Neural cell (in vitro differentiated cells): ENCODE results near the gene SLC16A4. TPM values are rescaled to one million over a fixed set of nuclear protein-coding genes. Genes with fewer than 3 reads are reported as not detected.

Experiments
- H2AFZ ChIP-seq: fragments of 200-600, 300-800 bp; sonication (generic), shearing (Covaris generic); 2 replicates; pipeline ENCODE4 v1.6.0; 2014; ENCODE audit warnings: low read depth, mild to moderate bottlenecking, antibody characterized with exemption, low read length, moderate library complexity
- H3F3A ChIP-seq: fragments of 200-600 bp; shearing (Covaris generic); 2 replicates; pipeline ENCODE4 v1.6.1; 2016; ENCODE audit warnings: mild to moderate bottlenecking, moderate library complexity, mixed read lengths, antibody characterized with exemption, low read length; ENCODE audit not compliant: insufficient read depth, poor library complexity, severe bottlenecking
- H3K27ac ChIP-seq: fragments of 200-600, 300-800 bp; sonication (generic), shearing (Covaris generic); 2 replicates; pipeline ENCODE4 v1.5.1; 2014; ENCODE audit warnings: mild to moderate bottlenecking, low read length, moderate library complexity
- H3K27me3 ChIP-seq: fragments of 300-800, 200-600 bp; sonication (generic), shearing (Covaris generic); 2 replicates; pipeline ENCODE4 v1.6.0; 2014; ENCODE audit warnings: mild to moderate bottlenecking, low read depth, low read length, moderate library complexity; ENCODE audit not compliant: insufficient read depth
- H3K36me3 ChIP-seq: fragments of 300-800, 200-600 bp; sonication (generic), shearing (Covaris generic); 2 replicates; pipeline ENCODE4 v1.5.1; 2014; ENCODE audit warnings: mild to moderate bottlenecking, antibody characterized with exemption, low read length, moderate library complexity; ENCODE audit not compliant: insufficient read depth
- H3K4me2 ChIP-seq: fragments of 300-800, 200-600 bp; sonication (generic), shearing (Covaris generic); 2 replicates; pipeline ENCODE4 v1.6.0; 2014; ENCODE audit warnings: mild to moderate bottlenecking, low read length
- H3K4me3 ChIP-seq: fragments of 300-800, 200-600 bp; sonication (generic), shearing (Covaris generic); 2 replicates; pipeline ENCODE4 v1.5.1; 2014; ENCODE audit warnings: mild to moderate bottlenecking, low read length, moderate library complexity
- H3K79me2 ChIP-seq: fragments of 200-600 bp; shearing (Covaris generic); replicated peaks from 2 replicates; pipeline ENCODE4 v1.6.0; 2014; ENCODE audit warnings: mild to moderate bottlenecking, low read length, moderate library complexity; ENCODE audit not compliant: insufficient read depth
- H3K9ac ChIP-seq: fragments of 300-800, 200-600 bp; sonication (generic), shearing (Covaris generic); 2 replicates; pipeline ENCODE4 v1.6.1; 2016; ENCODE audit warnings: mild to moderate bottlenecking, low read length, mixed read lengths
- H3K9me2 ChIP-seq: fragments of 200-600 bp; shearing (Covaris generic); 2 replicates; pipeline ENCODE4 v1.6.1; 2016; ENCODE audit warnings: mild to moderate bottlenecking, low read length, mixed read lengths; ENCODE audit not compliant: insufficient read depth
- H3K9me3 ChIP-seq: fragments of 200-600, 300-800 bp; sonication (generic), shearing (Covaris generic); 2 replicates; pipeline ENCODE4 v1.6.1; 2016; ENCODE audit warnings: mild to moderate bottlenecking, mixed run types, low read length, moderate library complexity, mixed read lengths
- H4K20me1 ChIP-seq: fragments of 200-600 bp; shearing (Covaris generic); 2 replicates; pipeline ENCODE4 v1.6.1; 2016; ENCODE audit warnings: mild to moderate bottlenecking, mixed run types; ENCODE audit not compliant: insufficient read depth
- CTCF ChIP-seq: fragments of 450-650 bp; IDR thresholded peaks from 2 replicates; pipeline ENCODE4 v1.5.1; 2014; ENCODE audit warnings: antibody characterized with exemption, mild to moderate bottlenecking, moderate library complexity; ENCODE audit not compliant: poor library complexity, severe bottlenecking
- EP300 ChIP-seq: fragments of 450-650 bp; conservative IDR thresholded peaks from 2 replicates; pipeline ENCODE4 v1.6.1; 2014; ENCODE audit warnings: antibody characterized with exemption, mild to moderate bottlenecking, moderate library complexity; ENCODE audit not compliant: poor library complexity, severe bottlenecking
- EZH2 ChIP-seq: fragments of 200-600, 300-800 bp; shearing (Covaris generic), sonication (generic); IDR thresholded peaks from 2 replicates; pipeline ENCODE4 v1.6.1; 2014; ENCODE audit warnings: antibody characterized with exemption, low read length, borderline replicate concordance, mild to moderate bottlenecking; ENCODE audit not compliant: insufficient read depth, poor library complexity, severe bottlenecking
- MXI1 ChIP-seq: fragments of 450-650 bp; conservative IDR thresholded peaks from 2 replicates; pipeline ENCODE4 v1.6.1; 2014; ENCODE audit warnings: antibody characterized with exemption, mild to moderate bottlenecking; ENCODE audit not compliant: poor library complexity, severe bottlenecking
- POLR2AphosphoS5 ChIP-seq: IDR thresholded peaks from 2 replicates; pipeline ENCODE4 v1.6.1; 2012
- RAD21 ChIP-seq: fragments of 450-650 bp; conservative IDR thresholded peaks from 2 replicates; pipeline ENCODE4 v1.6.1; 2014; ENCODE audit warnings: antibody characterized with exemption, mild to moderate bottlenecking, moderate library complexity
- REST ChIP-seq: IDR thresholded peaks from 2 replicates; pipeline ENCODE4 v1.6.1; 2012; ENCODE audit warnings: borderline replicate concordance
- SMC3 ChIP-seq: fragments of 450-650 bp; conservative IDR thresholded peaks from 2 replicates; pipeline ENCODE4 v1.6.1; 2014; ENCODE audit warnings: antibody characterized with exemption, mild to moderate bottlenecking, moderate library complexity; ENCODE audit not compliant: poor library complexity
- TAF1 ChIP-seq: IDR thresholded peaks from 2 replicates; pipeline ENCODE4 v1.6.1; 2012; ENCODE audit warnings: low read depth
- polyA plus RNA-seq: library from polyadenylated mRNA; depleted of rRNA; stranded (reverse); fragments of >200 nt; gene quantifications from 2 replicates; pipeline ENCODE4 v1.2.3, GENCODE V29; 2014

The SLC16A4 gene
- polyA plus RNA-seq, 1 donor from 2014 or later = 1.2 TPM

GRCh38 chr1:110425612-110426152 lies 34.9 kb upstream of the SLC16A4 start:
- Histone ChIP-seq H3K9me2 (no peaks in the 10 kb centered on the region), H3K4me2 (no peak overlapping the region), H3K9me3 (no peaks in the 10 kb centered on the region), H3K4me3 (no peak overlapping the region), H3F3A (no peaks in the 10 kb centered on the region), H3K27me3 (no peaks in the 10 kb centered on the region), H3K36me3 (no peaks in the 10 kb centered on the region), H3K79me2 (no peaks in the 10 kb centered on the region), H3K27ac (no peak overlapping the region), H2AFZ (no peak overlapping the region), H4K20me1 (no peaks in the 10 kb centered on the region), H3K9ac (no peak overlapping the region)
- no peak for TF ChIP-seq MXI1
- no peak for TF ChIP-seq CTCF
- TF ChIP-seq EZH2 = no peak
- no peak for TF ChIP-seq EP300
- no peak for TF ChIP-seq SMC3
- TF ChIP-seq REST = no peak
- TF ChIP-seq TAF1 = no peak
- no peak for TF ChIP-seq POLR2AphosphoS5
- no peak for TF ChIP-seq RAD21

DNA sequence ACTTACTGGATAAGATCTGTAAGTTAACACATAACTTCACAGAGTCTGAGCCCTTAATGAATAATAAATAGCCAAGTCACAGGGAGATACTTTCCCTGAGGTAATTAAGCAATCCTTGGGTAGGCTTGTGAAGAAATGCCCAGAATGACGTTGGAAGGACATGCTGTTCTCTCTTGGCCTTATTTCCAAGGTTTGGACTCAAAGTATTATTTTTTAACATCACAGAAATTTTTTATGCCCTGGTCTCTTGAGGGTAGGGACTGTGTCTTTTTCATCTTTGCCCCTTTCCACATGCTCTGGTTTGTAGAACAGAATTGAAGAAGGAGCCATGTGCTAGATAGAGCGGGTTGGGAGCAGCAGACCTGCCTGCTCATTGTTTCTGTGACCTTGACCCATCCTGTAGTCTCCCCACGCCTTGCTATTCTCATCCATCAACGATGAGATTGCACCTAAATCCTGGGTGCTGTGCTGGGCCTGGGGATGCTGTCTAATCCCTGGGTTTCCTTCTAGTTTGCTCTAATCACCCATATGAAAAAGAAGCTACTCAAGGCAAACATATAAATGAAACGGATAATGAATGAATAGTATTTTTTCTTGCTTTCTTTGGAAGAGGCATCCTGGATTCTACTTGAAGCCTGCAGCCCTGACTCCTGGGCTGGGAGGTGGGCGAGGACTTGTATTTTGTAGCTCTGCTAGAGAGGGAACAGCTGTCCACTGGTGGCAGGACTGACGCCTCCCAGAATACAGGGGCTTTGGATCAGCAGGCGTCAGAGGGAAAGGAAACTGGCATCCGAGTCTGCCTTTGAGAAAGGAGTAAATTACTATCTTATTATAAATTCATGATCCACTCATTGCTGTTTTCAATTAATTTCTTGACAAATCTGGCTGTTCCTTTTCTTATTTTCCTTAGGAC lies 34.1 kb upstream of the SLC16A4 start:
- Histone ChIP-seq H3K79me2 (no peaks in the 10 kb centered on the region), H2AFZ (no peak overlapping the region), H3K9ac (no peak overlapping the region), H3K4me2 (no peak overlapping the region), H4K20me1 (no peaks in the 10 kb centered on the region), H3K27ac (no peak overlapping the region), H3K9me3 (no peaks in the 10 kb centered on the region), H3F3A (no peaks in the 10 kb centered on the region), H3K36me3 (no peaks in the 10 kb centered on the region), H3K9me2 (no peaks in the 10 kb centered on the region), H3K4me3 (no peak overlapping the region), H3K27me3 (no peaks in the 10 kb centered on the region)
- TF ChIP-seq MXI1 (no peak), POLR2AphosphoS5 (no peak), REST (no peak), CTCF (no peak), TAF1 (no peak), RAD21 (no peak), SMC3 (no peak), EP300 (no peak), EZH2 (no peak)
